GM21723 (cell line): Measurements from ENCODE around the gene PLXNA1.

ENCODE experiments used
- ATAC-seq: cut with Tn5 transposase; IDR thresholded peaks from one replicate; pipeline ENCODE4 v1.9.1; 2021; ENCODE audit warnings: mild to moderate bottlenecking, moderate library complexity; ENCODE audit not compliant: unreplicated experiment

PLXNA1 gene

GRCh38 chr3:126982471-126983175 lies at the start of gene PLXNA1:
Gene PLXNA1 (plus strand): TSS chr3:126983115. CDS start chr3:126988594, 5,479 bp downstream.
- peak; percentile 69 for ATAC-seq

GRCh38 chr3:126934031-126934531 lies 48.8 kb upstream of the PLXNA1 start:
- ATAC-seq, result no peak

- ATAC-seq, result no peak
Observed at GRCh38 chr3:126934991-126935390, 47.9 kb upstream of the PLXNA1 start.

- ATAC-seq, result no peak
Observed at GRCh38 chr3:126935756-126936509, 47.0 kb upstream of the PLXNA1 start.

GRCh38 chr3:126936853-126937425 lies 46.0 kb upstream of the PLXNA1 start:
- no peak for ATAC-seq

- no peak for ATAC-seq
Observed at GRCh38 chr3:126937533-126937932, 45.4 kb upstream of the PLXNA1 start.

- ATAC-seq, result no peak
Observed at GRCh38 chr3:126937973-126938372, 44.9 kb upstream of the PLXNA1 start.

GRCh38 chr3:126938520-126939337 lies 44.2 kb upstream of the PLXNA1 start:
- no peak for ATAC-seq

- no peak for ATAC-seq
Observed at GRCh38 chr3:126939338-126939718, 43.6 kb upstream of the PLXNA1 start.

GRCh38 chr3:126939733-126940132 lies 43.2 kb upstream of the PLXNA1 start:
- ATAC-seq, result no peak

GRCh38 chr3:126941721-126942270 lies 41.1 kb upstream of the PLXNA1 start:
- no peak for ATAC-seq

- ATAC-seq, result no peak
Observed at GRCh38 chr3:126944089-126944965, 38.6 kb upstream of the PLXNA1 start.

GRCh38 chr3:126945171-126945721 lies 37.7 kb upstream of the PLXNA1 start:
- ATAC-seq, result no peak

- no peak for ATAC-seq
Observed at GRCh38 chr3:126945891-126946290, 37.0 kb upstream of the PLXNA1 start.

- ATAC-seq, result no peak
Observed at GRCh38 chr3:126946405-126946804, 36.5 kb upstream of the PLXNA1 start.

- no peak for ATAC-seq
Observed at GRCh38 chr3:126947429-126947828, 35.5 kb upstream of the PLXNA1 start.

GRCh38 chr3:126948980-126949535 lies 33.9 kb upstream of the PLXNA1 start:
- no peak for ATAC-seq

GRCh38 chr3:126951561-126951960 lies 31.4 kb upstream of the PLXNA1 start:
- ATAC-seq, result no peak
